Keratinocyte (primary cell): ENCODE data around the gene CDYL. TPM values are rescaled to one million over a fixed set of nuclear protein-coding genes. Genes with fewer than 3 reads are reported as not detected.

Experiments used
- DNase-seq: peaks from one replicate; pipeline ENCODE4 v3.0.0-alpha.2; 2011; ENCODE audit warnings: low read depth, missing footprints, low spot score
- FAIRE-seq: peaks from 2 replicates; lab custom pipeline; 2011; peaks lifted over from hg19 to GRCh38; lab: Jason Lieb, UNC
- H2AFZ ChIP-seq: 2 replicates; pipeline ENCODE4 v1.6.0; 2012; ENCODE audit warnings: low read length, control low read depth, inconsistent platforms; ENCODE audit not compliant: control insufficient read depth
- H3K27ac ChIP-seq: 2 replicates; pipeline ENCODE4 v1.5.1; 2011; ENCODE audit warnings: low read length; ENCODE audit not compliant: control insufficient read depth, insufficient read depth
- H3K27me3 ChIP-seq: 3 replicates; pipeline ENCODE4 v1.6.0; 2011; ENCODE audit warnings: low read length; ENCODE audit not compliant: control insufficient read depth, insufficient read depth; ENCODE audit errors: extremely low read depth
- H3K36me3 ChIP-seq, 2 experiments: 2 replicates in 1 of 2; 3 replicates in 1 of 2; pipeline ENCODE4 v1.5.1; 2011; ENCODE audit warnings: low read length in 2 of 2, mild to moderate bottlenecking in 1 of 2; ENCODE audit not compliant: control insufficient read depth in 2 of 2, insufficient read depth in 2 of 2; ENCODE audit errors: extremely low read depth in 1 of 2
- H3K4me1 ChIP-seq: 3 replicates; pipeline ENCODE4 v1.5.1; 2011; ENCODE audit warnings: low read length; ENCODE audit not compliant: control insufficient read depth, insufficient read depth; ENCODE audit errors: extremely low read depth
- H3K4me2 ChIP-seq: 3 replicates; pipeline ENCODE4 v1.6.0; 2011; ENCODE audit warnings: low read depth, low read length; ENCODE audit not compliant: control insufficient read depth, insufficient read depth; ENCODE audit errors: extremely low read depth
- H3K4me3 ChIP-seq, 3 experiments: fragments of 200-600 bp in 1 of 3; sonication (generic) in 1 of 3; 2 replicates in 2 of 3; 3 replicates in 1 of 3; pipeline ENCODE4 v1.5.1; 2011 to 2016; ENCODE audit warnings: low read length in 3 of 3, mild to moderate bottlenecking in 3 of 3, control low read depth in 2 of 3, inconsistent platforms in 1 of 3, low read depth in 1 of 3, mixed read lengths in 1 of 3, mixed run types in 1 of 3, moderate library complexity in 1 of 3; ENCODE audit not compliant: control insufficient read depth in 2 of 3, insufficient read depth in 2 of 3; ENCODE audit errors: extremely low read depth in 1 of 3
- H3K79me2 ChIP-seq: 2 replicates; pipeline ENCODE4 v1.6.0; 2012; ENCODE audit warnings: low read length; ENCODE audit not compliant: control insufficient read depth, insufficient read depth
- H3K9ac ChIP-seq: 3 replicates; pipeline ENCODE4 v1.6.0; 2011; ENCODE audit warnings: low read length; ENCODE audit not compliant: control insufficient read depth, insufficient read depth; ENCODE audit errors: extremely low read depth
- H3K9me1 ChIP-seq: 3 replicates; pipeline ENCODE4 v1.6.0; 2011; ENCODE audit warnings: low read length; ENCODE audit not compliant: control insufficient read depth, insufficient read depth; ENCODE audit errors: extremely low read depth
- H3K9me3 ChIP-seq: 2 replicates; pipeline ENCODE4 v1.5.1; 2012; ENCODE audit warnings: low read depth, low read length; ENCODE audit not compliant: control insufficient read depth
- H4K20me1 ChIP-seq: 3 replicates; pipeline ENCODE4 v1.6.0; 2011; ENCODE audit warnings: low read length; ENCODE audit not compliant: control insufficient read depth, insufficient read depth; ENCODE audit errors: extremely low read depth
- EZH2 ChIP-seq: IDR thresholded peaks from one replicate; pipeline ENCODE4 v1.6.1; 2012; ENCODE audit warnings: inconsistent platforms, mild to moderate bottlenecking, low read length, moderate library complexity
- dilution Hi-C: fragments of 300-500 bp; cut with MboI; formaldehyde crosslinking; loops from one replicate; pipeline ENCODE4 v1.7.0; 2020; ENCODE audit warnings: low sequenced_read_pairs; ENCODE audit not compliant: extremely low pct_ligation_motif_present
- polyA plus RNA-seq, 5 experiments: library from polyadenylated mRNA; depleted of rRNA in 3 of 5; stranded (reverse) in 3 of 5; stranded (forward) in 1 of 5; unstranded in 1 of 5; fragments of >200 nt; gene quantifications; 1 replicate in 1 of 5; 2 replicates in 3 of 5; 3 replicates in 1 of 5; pipeline versions ENCODE4 v1.2.1 to v1.2.3, GENCODE V29; 2011 to 2012; ENCODE audit warnings: missing spikeins in 2 of 5, low read depth in 1 of 5, low replicate concordance in 1 of 5
- TF ChIP-seq, protein P1 (sequence below), 3 experiments: IDR thresholded peaks in 1 of 3; conservative IDR thresholded peaks in 1 of 3; optimal IDR thresholded peaks in 1 of 3; 2 replicates in 2 of 3; 3 replicates in 1 of 3; pipeline versions ENCODE3 to v1.5.1; 2011; ENCODE audit warnings: low read length in 3 of 3, mild to moderate bottlenecking in 3 of 3, moderate library complexity in 2 of 3, control low read depth in 1 of 3, inconsistent platforms in 1 of 3; ENCODE audit not compliant: insufficient read depth in 2 of 3; ENCODE audit errors: extremely low read depth in 1 of 3

The CDYL gene
- polyA plus RNA-seq, 1 donor (not counting 4 experiments of a cell fraction or from before 2014, with no cell fraction given): 48.0 TPM

DNA sequence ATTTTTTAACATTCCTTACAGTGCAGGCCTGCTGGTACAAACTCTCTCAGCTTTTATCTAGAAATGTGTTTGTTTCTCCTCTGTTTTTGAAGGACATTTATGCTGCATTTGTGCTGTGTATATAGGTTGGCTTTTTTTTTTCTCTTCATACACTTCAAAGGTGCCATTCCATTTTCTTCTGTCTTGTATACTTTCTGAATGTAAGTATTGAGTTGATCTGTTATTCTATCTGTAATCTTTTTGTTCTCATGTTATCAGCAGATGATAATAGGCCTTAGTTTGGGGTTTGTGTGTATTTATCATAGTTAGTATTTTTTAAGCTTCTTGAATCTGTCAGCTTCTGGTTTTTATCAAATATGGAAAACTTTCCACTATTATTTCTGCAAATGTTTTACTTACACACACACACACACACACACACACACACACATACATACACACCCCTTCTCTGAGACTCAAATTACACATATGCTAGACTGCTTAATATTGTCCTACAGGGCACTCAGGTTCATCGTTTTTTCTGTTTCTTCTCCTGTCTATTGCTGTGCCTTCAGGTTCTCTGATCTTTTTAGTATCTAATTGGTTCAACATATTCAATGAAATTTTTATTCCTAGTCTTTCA is 153.0 kb downstream of the CDYL start:
- dilution Hi-C loops: no loop called here

DNA sequence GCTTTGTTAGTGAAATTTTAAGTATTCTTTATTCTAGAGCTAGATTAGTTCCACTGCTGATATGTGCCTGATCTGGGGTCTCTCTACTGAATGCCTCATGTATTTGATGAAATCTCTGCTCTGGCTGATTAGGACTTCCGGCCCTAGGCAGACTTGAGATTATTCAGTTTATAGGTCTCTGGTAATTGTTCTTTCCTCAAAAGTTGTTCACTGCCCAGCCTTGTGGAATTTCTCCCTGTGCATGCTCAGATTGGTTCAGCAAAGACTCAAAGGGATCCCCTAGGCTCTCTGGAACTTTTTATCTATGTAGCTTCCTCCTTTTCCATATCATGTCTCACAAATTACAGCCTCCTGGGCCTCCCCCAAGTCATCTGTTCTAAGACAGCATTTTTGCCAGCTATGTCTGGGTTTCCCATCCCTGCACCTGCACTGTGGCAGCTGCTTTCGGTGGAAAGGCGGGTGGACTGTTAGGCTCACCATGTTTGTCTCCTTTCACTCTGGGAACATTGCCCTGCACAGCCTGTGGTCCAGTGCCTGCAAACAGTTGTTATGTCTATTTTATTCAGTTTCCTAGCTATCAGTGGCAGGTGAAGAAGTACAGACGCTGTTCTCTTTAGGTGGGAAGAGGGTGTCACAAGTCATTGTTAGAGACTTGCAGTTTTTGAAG is 154.0 kb downstream of the CDYL start:
- no peaks in the 10 kb centered on the region for H3K9me3 ChIP-seq
- H3K27ac ChIP-seq: no peak overlapping the region
- no peak overlapping the region for H3K4me2 ChIP-seq
- FAIRE-seq (no peak), DNase-seq (no peak)
- no peaks in the 10 kb centered on the region for H3K9me1 ChIP-seq
- dilution Hi-C loops: no loop called here
- no peak overlapping the region for H2AFZ ChIP-seq
- H3K4me3 ChIP-seq: no peak overlapping the region
- H3K36me3 ChIP-seq: no peaks in the 10 kb centered on the region
- TF ChIP-seq, protein P1, sequence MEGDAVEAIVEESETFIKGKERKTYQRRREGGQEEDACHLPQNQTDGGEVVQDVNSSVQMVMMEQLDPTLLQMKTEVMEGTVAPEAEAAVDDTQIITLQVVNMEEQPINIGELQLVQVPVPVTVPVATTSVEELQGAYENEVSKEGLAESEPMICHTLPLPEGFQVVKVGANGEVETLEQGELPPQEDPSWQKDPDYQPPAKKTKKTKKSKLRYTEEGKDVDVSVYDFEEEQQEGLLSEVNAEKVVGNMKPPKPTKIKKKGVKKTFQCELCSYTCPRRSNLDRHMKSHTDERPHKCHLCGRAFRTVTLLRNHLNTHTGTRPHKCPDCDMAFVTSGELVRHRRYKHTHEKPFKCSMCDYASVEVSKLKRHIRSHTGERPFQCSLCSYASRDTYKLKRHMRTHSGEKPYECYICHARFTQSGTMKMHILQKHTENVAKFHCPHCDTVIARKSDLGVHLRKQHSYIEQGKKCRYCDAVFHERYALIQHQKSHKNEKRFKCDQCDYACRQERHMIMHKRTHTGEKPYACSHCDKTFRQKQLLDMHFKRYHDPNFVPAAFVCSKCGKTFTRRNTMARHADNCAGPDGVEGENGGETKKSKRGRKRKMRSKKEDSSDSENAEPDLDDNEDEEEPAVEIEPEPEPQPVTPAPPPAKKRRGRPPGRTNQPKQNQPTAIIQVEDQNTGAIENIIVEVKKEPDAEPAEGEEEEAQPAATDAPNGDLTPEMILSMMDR (optimal IDR thresholded peaks at IDR 0.05 in 1 of 3, IDR thresholded peaks at IDR 0.05 in 1 of 3, conservative IDR thresholded peaks at IDR 0.05 in 1 of 3; ENCODE audit: extremely low read depth in 1 of 3, insufficient read depth in 2 of 3, low read length in 3 of 3): no peak
- TF ChIP-seq EZH2: no peak
- H3K27me3 ChIP-seq: no peaks in the 10 kb centered on the region
- H4K20me1 ChIP-seq: peaks cover 3% of the 10 kb centered on the region
- peaks cover 77% of the 10 kb centered on the region for H3K79me2 ChIP-seq
- H3K9ac ChIP-seq: no peak overlapping the region
- peaks cover 19% of the 10 kb centered on the region for H3K4me1 ChIP-seq

More for the DNA sequence above, 153.0 kb downstream of the CDYL start:
- Histone ChIP-seq H3K4me2 (no peak overlapping the region), H3K9ac (no peak overlapping the region), H3K9me3 (no peaks in the 10 kb centered on the region), H3K4me1 (peaks cover 19% of the 10 kb centered on the region), H3K36me3 (no peaks in the 10 kb centered on the region), H4K20me1 (peaks cover 3% of the 10 kb centered on the region), H3K27me3 (no peaks in the 10 kb centered on the region), H2AFZ (no peak overlapping the region), H3K27ac (no peak overlapping the region), H3K79me2 (peaks cover 81% of the 10 kb centered on the region), H3K4me3 (no peak overlapping the region), H3K9me1 (no peaks in the 10 kb centered on the region)
- DNase-seq: no peak
- TF ChIP-seq, protein P1 (optimal IDR thresholded peaks at IDR 0.05 in 1 of 3, IDR thresholded peaks at IDR 0.05 in 1 of 3, conservative IDR thresholded peaks at IDR 0.05 in 1 of 3; ENCODE audit: extremely low read depth in 1 of 3, insufficient read depth in 2 of 3, low read length in 3 of 3): no peak
- TF ChIP-seq EZH2: no peak
- no peak for FAIRE-seq
